H9 (cell line): ENCODE data around the gene KCNK10. TPM values are rescaled to one million over a fixed set of nuclear protein-coding genes. Genes with fewer than 3 reads are reported as not detected.
A peak's percentile ranks its signal among the peaks of the same experiment; 100 is the strongest.

Experiments used
- DNase-seq: peaks from one replicate; pipeline ENCODE4 v3.0.0-alpha.2; 2017
- H2AFZ ChIP-seq: one replicate; pipeline ENCODE4 v1.6.1; 2013; ENCODE audit warnings: mild to moderate bottlenecking, low read length, control low read depth, moderate library complexity
- H2AK5ac ChIP-seq: 2 replicates; pipeline ENCODE4 v1.6.1; 2013; ENCODE audit warnings: low read length, control low read depth, mixed read lengths; ENCODE audit not compliant: insufficient read length
- H2BK120ac ChIP-seq: one replicate; pipeline ENCODE4 v1.6.1; 2013; ENCODE audit warnings: low read depth, mild to moderate bottlenecking, low read length, control low read depth, inconsistent platforms; ENCODE audit not compliant: poor library complexity, severe bottlenecking
- H2BK12ac ChIP-seq: 2 replicates; pipeline ENCODE4 v1.6.1; 2013; ENCODE audit warnings: low read length, control low read depth, mixed read lengths, low read depth; ENCODE audit not compliant: insufficient read length
- H2BK15ac ChIP-seq: 2 replicates; pipeline ENCODE4 v1.6.1; 2013; ENCODE audit warnings: low read depth, low read length, control low read depth
- H2BK20ac ChIP-seq: one replicate; pipeline ENCODE4 v1.6.1; 2013; ENCODE audit warnings: low read depth, mild to moderate bottlenecking, low read length, control low read depth, inconsistent platforms; ENCODE audit not compliant: poor library complexity, severe bottlenecking
- H2BK5ac ChIP-seq: 2 replicates; pipeline ENCODE4 v1.6.1; 2013; ENCODE audit warnings: low read length, control low read depth, mixed read lengths; ENCODE audit not compliant: insufficient read length
- H3K14ac ChIP-seq: 2 replicates; pipeline ENCODE4 v1.6.1; 2013; ENCODE audit warnings: low read length, control low read depth; ENCODE audit not compliant: insufficient read depth
- H3K18ac ChIP-seq: 2 replicates; pipeline ENCODE4 v1.6.1; 2013; ENCODE audit warnings: low read depth, mild to moderate bottlenecking, mixed read lengths, low read length, control low read depth; ENCODE audit not compliant: insufficient read length
- H3K23ac ChIP-seq: 2 replicates; pipeline ENCODE4 v1.6.1; 2013; ENCODE audit warnings: low read length, control low read depth, mixed read lengths, low read depth; ENCODE audit not compliant: insufficient read length
- H3K23me2 ChIP-seq: 2 replicates; pipeline ENCODE4 v1.6.1; 2013; ENCODE audit warnings: low read depth, mild to moderate bottlenecking, mixed read lengths, low read length, control low read depth; ENCODE audit not compliant: insufficient read length, poor library complexity, severe bottlenecking
- H3K27ac ChIP-seq: 2 replicates; pipeline ENCODE4 v1.5.1; 2013; ENCODE audit warnings: low read length, control low read depth, mixed read lengths, low read depth; ENCODE audit not compliant: insufficient read length
- H3K27me3 ChIP-seq: 2 replicates; pipeline ENCODE4 v1.6.1; 2013; ENCODE audit warnings: low read length, control low read depth, inconsistent platforms; ENCODE audit not compliant: insufficient read depth
- H3K4ac ChIP-seq: 2 replicates; pipeline ENCODE4 v1.6.1; 2013; ENCODE audit warnings: low read depth, mild to moderate bottlenecking, control low read depth, inconsistent platforms, low read length, moderate library complexity
- H3K4me1 ChIP-seq: 2 replicates; pipeline ENCODE4 v1.6.1; 2013; ENCODE audit warnings: low read length, control low read depth, inconsistent platforms; ENCODE audit not compliant: insufficient read depth
- H3K4me2 ChIP-seq: 2 replicates; pipeline ENCODE4 v1.6.1; 2013; ENCODE audit warnings: low read length, control low read depth, mixed read lengths; ENCODE audit not compliant: insufficient read length, insufficient read depth
- H3K56ac ChIP-seq: 2 replicates; pipeline ENCODE4 v1.6.1; 2013; ENCODE audit warnings: low read depth, mild to moderate bottlenecking, mixed read lengths, low read length, control low read depth; ENCODE audit not compliant: insufficient read length
- H3K79me1 ChIP-seq: 2 replicates; pipeline ENCODE4 v1.6.1; 2013; ENCODE audit warnings: low read depth, mild to moderate bottlenecking, moderate library complexity, low read length, control low read depth, inconsistent platforms; ENCODE audit not compliant: insufficient read depth, poor library complexity, severe bottlenecking
- H3K79me2 ChIP-seq: 2 replicates; pipeline ENCODE4 v1.6.1; 2013; ENCODE audit warnings: low read length, control low read depth, inconsistent platforms; ENCODE audit not compliant: insufficient read depth
- H3K9ac ChIP-seq: 2 replicates; pipeline ENCODE4 v1.6.1; 2013; ENCODE audit warnings: low read length, control low read depth, mixed read lengths; ENCODE audit not compliant: insufficient read length; ENCODE audit errors: extremely low read depth
- H3K9me3 ChIP-seq: one replicate; pipeline ENCODE4 v1.6.1; 2013; ENCODE audit warnings: low read depth, low read length, inconsistent platforms; ENCODE audit not compliant: control insufficient read depth
- H3T11ph ChIP-seq: one replicate; pipeline ENCODE4 v1.6.1; 2013; ENCODE audit warnings: mild to moderate bottlenecking, low read length, control low read depth, inconsistent platforms
- H4K20me1 ChIP-seq: one replicate; pipeline ENCODE4 v1.6.1; 2013; ENCODE audit not compliant: control insufficient read depth, insufficient read length, insufficient read depth
- H4K5ac ChIP-seq: 2 replicates; pipeline ENCODE4 v1.6.1; 2013; ENCODE audit warnings: low read depth, mild to moderate bottlenecking, mixed read lengths, low read length, control low read depth; ENCODE audit not compliant: insufficient read length
- H4K8ac ChIP-seq: replicated peaks from 2 replicates; pipeline ENCODE4 v1.6.1; 2013; ENCODE audit warnings: low read length, control low read depth, mixed read lengths, low read depth; ENCODE audit not compliant: insufficient read length
- H4K91ac ChIP-seq: 2 replicates; pipeline ENCODE4 v1.6.1; 2013; ENCODE audit warnings: low read depth, mild to moderate bottlenecking, moderate library complexity, mixed read lengths, low read length, control low read depth; ENCODE audit not compliant: insufficient read length
- H3K27ac Mint-ChIP-seq, 3 experiments: 2 replicates in 2 of 3; 3 replicates in 1 of 3; pipeline ENCODE4 v1.8.0; 2020 to 2021; ENCODE audit warnings: mixed read lengths in 3 of 3, mild to moderate bottlenecking in 1 of 3, moderate library complexity in 1 of 3
- H3K27me3 Mint-ChIP-seq: 2 replicates; pipeline ENCODE4 v1.8.0; 2021; ENCODE audit warnings: low read depth, mild to moderate bottlenecking, moderate library complexity, mixed read lengths
- H3K36me3 Mint-ChIP-seq, 3 experiments: 2 replicates in 2 of 3; 3 replicates in 1 of 3; pipeline ENCODE4 v1.8.0; 2020 to 2021; ENCODE audit warnings: low read depth in 3 of 3, mixed read lengths in 3 of 3; ENCODE audit not compliant: insufficient read depth in 1 of 3
- H3K4me1 Mint-ChIP-seq, 2 experiments: 2 replicates each; pipeline ENCODE4 v1.8.0; 2020; ENCODE audit warnings: mixed read lengths in 2 of 2
- H3K4me3 Mint-ChIP-seq, 2 experiments: 2 replicates in 1 of 2; 3 replicates in 1 of 2; pipeline ENCODE4 v1.8.0; 2020 to 2021; ENCODE audit warnings: mild to moderate bottlenecking in 2 of 2, mixed read lengths in 2 of 2, moderate library complexity in 1 of 2
- H3K9me3 Mint-ChIP-seq, 2 experiments: 2 replicates in 1 of 2; 3 replicates in 1 of 2; pipeline ENCODE4 v1.8.0; 2020; ENCODE audit warnings: mild to moderate bottlenecking in 2 of 2, mixed read lengths in 2 of 2, moderate library complexity in 1 of 2
- CTCF ChIP-seq: fragments of 200-600 bp; sonication (generic); conservative IDR thresholded peaks from 3 replicates; pipeline ENCODE4 v1.8.0; 2021; ENCODE audit warnings: antibody characterized with exemption, mild to moderate bottlenecking
- total RNA-seq: library from RNA; stranded (reverse); gene quantifications from 2 replicates; pipeline ENCODE4 v1.2.1, GENCODE V29; 2021

KCNK10 gene
- total RNA-seq, 1 experiment from 2014 or later = 0.33 TPM

GRCh38 chr14:88289234-88289633, 33.8 kb downstream of the KCNK10 start:
- Histone ChIP-seq H4K5ac (no peak overlapping the region), H4K20me1 (no peaks in the 10 kb centered on the region), H4K91ac (no peak overlapping the region), H3K56ac (no peak overlapping the region), H3K18ac (peak overlapping the region; percentile 31), H3K9me3 (no peaks in the 10 kb centered on the region), H4K8ac (no peak overlapping the region), H2BK12ac (no peak overlapping the region), H3K4ac (no peak overlapping the region), H3K27me3 (no peaks in the 10 kb centered on the region), H2BK15ac (no peak overlapping the region), H3K23ac (no peak overlapping the region), H3K79me2 (no peaks in the 10 kb centered on the region), H3K23me2 (no peaks in the 10 kb centered on the region), H3K9ac (no peak overlapping the region), H2BK120ac (no peak overlapping the region), H2AK5ac (no peak overlapping the region), H2BK5ac (no peak overlapping the region), H3K14ac (no peak overlapping the region), H3K4me1 (no peaks in the 10 kb centered on the region), H3K4me2 (no peak overlapping the region), H2BK20ac (no peak overlapping the region), H3T11ph (no peak overlapping the region), H3K79me1 (no peaks in the 10 kb centered on the region), H3K27ac (no peak overlapping the region), H2AFZ (no peak overlapping the region)
- Mint-ChIP-seq H3K4me3 (no peak overlapping the region), H3K9me3 (no peaks in the 10 kb centered on the region; a peak in 1 of 5 replicates), H3K36me3 (no peaks in the 10 kb centered on the region), H3K27me3 (no peaks in the 10 kb centered on the region), H3K4me1 (no peaks in the 10 kb centered on the region), H3K27ac (no peak overlapping the region; a peak in 1 of 7 replicates)
- TF ChIP-seq CTCF = no peak
- no peak for DNase-seq
